ENCODE results near the gene TNS1.

GRCh38 chr2:217793566-217794132, 209.1 kb downstream of the TNS1 start:
- TF ChIP-seq CTCF (IDR thresholded peaks at IDR 0.05; ENCODE audit: poor library complexity) (no peak), EZH2phosphoT487 (IDR thresholded peaks at IDR 0.05; ENCODE audit: low read depth, severe bottlenecking, unreplicated experiment) (no peak), EZH2 (IDR thresholded peaks at IDR 0.05; ENCODE audit: borderline replicate concordance) (no peak)

Data from hepatocyte (in vitro differentiated cells).